Fibroblast of lung (primary cell): ENCODE measurements around the gene DNAJB1. TPM values are rescaled to one million over a fixed set of nuclear protein-coding genes. Genes with fewer than 3 reads are reported as not detected.

Experiments
- DNase-seq, 2 donors: peaks; one replicate each; pipeline versions ENCODE4 v3.0.0 to v3.0.0-alpha.2; 2010; ENCODE audit warnings: low read depth in 2 of 2
- H2AFZ ChIP-seq: 2 replicates; pipeline ENCODE4 v1.5.1; 2012; ENCODE audit warnings: low read length, control low read depth, inconsistent platforms
- H3K27ac ChIP-seq: 2 replicates; pipeline ENCODE4 v1.5.1; 2011; ENCODE audit warnings: low read length, control low read depth; ENCODE audit not compliant: insufficient read depth
- H3K27me3 ChIP-seq: 2 replicates; pipeline ENCODE4 v1.5.1; 2011; ENCODE audit warnings: mild to moderate bottlenecking, low read length; ENCODE audit not compliant: control insufficient read depth, insufficient read depth
- H3K36me3 ChIP-seq: 2 replicates; pipeline ENCODE4 v1.5.1; 2011; ENCODE audit warnings: low read length; ENCODE audit not compliant: control insufficient read depth, insufficient read depth
- H3K4me1 ChIP-seq: 2 replicates; pipeline ENCODE4 v1.5.1; 2011; ENCODE audit warnings: low read length; ENCODE audit not compliant: control insufficient read depth, insufficient read depth; ENCODE audit errors: extremely low read depth
- H3K4me2 ChIP-seq: 2 replicates; pipeline ENCODE4 v1.5.1; 2011; ENCODE audit warnings: low read length, control low read depth; ENCODE audit not compliant: insufficient read depth; ENCODE audit errors: extremely low read depth
- H3K4me3 ChIP-seq, 4 experiments: fragments of 200-600 bp in 1 of 4; sonication (generic) in 1 of 4; replicated peaks in 1 of 4; 2 replicates each; pipeline ENCODE4 v1.5.1; 2011 to 2016; ENCODE audit warnings: low read length in 4 of 4, low read depth in 3 of 4, mild to moderate bottlenecking in 3 of 4, control low read depth in 2 of 4, inconsistent platforms in 1 of 4, mixed read lengths in 1 of 4; ENCODE audit not compliant: insufficient read depth in 1 of 4; ENCODE audit errors: control extremely low read depth in 1 of 4
- H3K79me2 ChIP-seq: 2 replicates; pipeline ENCODE4 v1.5.1; 2012; ENCODE audit warnings: mild to moderate bottlenecking, low read length, inconsistent platforms; ENCODE audit not compliant: control insufficient read depth, insufficient read depth
- H3K9ac ChIP-seq: 2 replicates; pipeline ENCODE4 v1.5.1; 2011; ENCODE audit warnings: mild to moderate bottlenecking, low read length, control low read depth; ENCODE audit not compliant: insufficient read depth
- H3K9me3 ChIP-seq: 2 replicates; pipeline ENCODE4 v1.5.1; 2012; ENCODE audit warnings: low read depth, low read length; ENCODE audit not compliant: control insufficient read depth, insufficient read depth
- H4K20me1 ChIP-seq: 2 replicates; pipeline ENCODE4 v1.5.1; 2011; ENCODE audit warnings: low read length; ENCODE audit not compliant: control insufficient read depth, insufficient read depth; ENCODE audit errors: extremely low read depth
- CTCF ChIP-seq, 2 donors: IDR thresholded peaks in 1 of 2; conservative IDR thresholded peaks in 1 of 2; 1 replicate in 1 of 2; 2 replicates in 1 of 2; pipeline ENCODE4 v1.5.1; 2011 to 2012; ENCODE audit warnings: low read length in 2 of 2, control low read depth in 1 of 2, inconsistent platforms in 1 of 2, low read depth in 1 of 2, mild to moderate bottlenecking in 1 of 2
- EZH2 ChIP-seq: IDR thresholded peaks from 2 replicates; pipeline ENCODE4 v1.5.1; 2012; ENCODE audit warnings: low read length, control low read depth, mild to moderate bottlenecking; ENCODE audit errors: missing control alignments
- polyA plus RNA-seq, 2 donors: library from polyadenylated mRNA; depleted of rRNA in 1 of 2; stranded (reverse) in 1 of 2; unstranded in 1 of 2; fragments of >200 nt; gene quantifications; 2 replicates each; pipeline ENCODE4 v1.2.1, GENCODE V29; 2011 to 2012; ENCODE audit warnings: missing spikeins in 1 of 2
- total RNA-seq: library from RNA; depleted of rRNA; stranded (reverse); fragments of >200 nt; gene quantifications from 2 replicates; pipeline ENCODE4 v1.2.1, GENCODE V29; 2014

The DNAJB1 gene
- total and polyA plus RNA-seq, 2 donors (not counting 1 experiment from before 2014, with no cell fraction given), result 87.3 to 87.7 TPM

GRCh38 chr19:14502334-14503092 lies 15.7 kb downstream of the DNAJB1 start:
- no peak overlapping the region for H2AFZ ChIP-seq
- H3K4me1 ChIP-seq, result peaks cover 14% of the 10 kb centered on the region
- no peaks in the 10 kb centered on the region for H3K27me3 ChIP-seq
- H3K9ac ChIP-seq, result no peak overlapping the region
- H3K27ac ChIP-seq, result no peak overlapping the region
- no peak overlapping the region for H3K4me2 ChIP-seq
- no peaks in the 10 kb centered on the region for H4K20me1 ChIP-seq
- H3K4me3 ChIP-seq, result no peak overlapping the region
- DNase-seq, result no peak
- no peak for TF ChIP-seq EZH2
- TF ChIP-seq CTCF (conservative IDR thresholded peaks at IDR 0.05 in 1 of 2, IDR thresholded peaks at IDR 0.05 in 1 of 2; ENCODE audit: low read depth in 1 of 2, low read length in 2 of 2), result no peak
- no peaks in the 10 kb centered on the region for H3K9me3 ChIP-seq
- H3K79me2 ChIP-seq, result no peaks in the 10 kb centered on the region
- H3K36me3 ChIP-seq, result no peaks in the 10 kb centered on the region

- H3K4me2 ChIP-seq, result no peak overlapping the region
- TF ChIP-seq EZH2 (no peak), CTCF (conservative IDR thresholded peaks at IDR 0.05 in 1 of 2, IDR thresholded peaks at IDR 0.05 in 1 of 2; ENCODE audit: low read depth in 1 of 2, low read length in 2 of 2) (no peak)
- H3K4me3 ChIP-seq, result no peak overlapping the region
- H3K27me3 ChIP-seq, result no peaks in the 10 kb centered on the region
- H3K9ac ChIP-seq, result no peak overlapping the region
- no peaks in the 10 kb centered on the region for H3K9me3 ChIP-seq
- peaks cover 1% of the 10 kb centered on the region for H3K36me3 ChIP-seq
- peaks cover 10% of the 10 kb centered on the region for H3K4me1 ChIP-seq
- H3K27ac ChIP-seq, result no peak overlapping the region
- no peak for DNase-seq
- no peaks in the 10 kb centered on the region for H4K20me1 ChIP-seq
- peak overlapping the region; percentile 29 for H2AFZ ChIP-seq
- peaks cover 25% of the 10 kb centered on the region for H3K79me2 ChIP-seq
Measured at GRCh38 chr19:14497228-14497921, 20.8 kb downstream of the DNAJB1 start.

GRCh38 chr19:14496834-14497227 lies 21.4 kb downstream of the DNAJB1 start:
- Histone ChIP-seq H3K4me2 (peak overlapping the region; percentile 87), H3K9ac (no peak overlapping the region), H4K20me1 (no peaks in the 10 kb centered on the region), H2AFZ (peak overlapping the region; percentile 65), H3K4me3 (peak overlapping the region in 2 of 4 experiments; percentile 45 to 54), H3K36me3 (peaks cover 1% of the 10 kb centered on the region), H3K9me3 (no peaks in the 10 kb centered on the region), H3K79me2 (peaks cover 25% of the 10 kb centered on the region), H3K27ac (peak overlapping the region; percentile 56), H3K4me1 (peaks cover 10% of the 10 kb centered on the region), H3K27me3 (no peaks in the 10 kb centered on the region)
- no peak for DNase-seq
- TF ChIP-seq EZH2 (no peak), CTCF (conservative IDR thresholded peaks at IDR 0.05 in 1 of 2, IDR thresholded peaks at IDR 0.05 in 1 of 2; ENCODE audit: low read depth in 1 of 2, low read length in 2 of 2) (no peak)
